ENCODE data around the gene TRAPPC3. TPM values are rescaled to one million over a fixed set of nuclear protein-coding genes. Genes with fewer than 3 reads are reported as not detected.
A peak's percentile ranks its signal among the peaks of the same experiment; 100 is the strongest.
"Not testable (repeated sequence)": the region's sequence is repeated elsewhere in the genome, so short reads cannot be mapped to it uniquely, and the experiment has no call there.

Gene TRAPPC3
- total RNA-seq, 1 donor from 2014 or later, result 59.6 TPM

GRCh38 chr1:36170643-36171412 lies 21.5 kb upstream of the TRAPPC3 start:
- DNase-seq (no peak), ATAC-seq (ENCODE audit: poor library complexity) (peak; percentile 39)
- intact Hi-C loops (cut with DNase I), result no loop called here

- no peak for DNase-seq
- ATAC-seq (ENCODE audit: poor library complexity), result no peak
- intact Hi-C loops (cut with DNase I), result no loop called here
Observed at GRCh38 chr1:36168514-36168913, 19.2 kb upstream of the TRAPPC3 start.

DNA sequence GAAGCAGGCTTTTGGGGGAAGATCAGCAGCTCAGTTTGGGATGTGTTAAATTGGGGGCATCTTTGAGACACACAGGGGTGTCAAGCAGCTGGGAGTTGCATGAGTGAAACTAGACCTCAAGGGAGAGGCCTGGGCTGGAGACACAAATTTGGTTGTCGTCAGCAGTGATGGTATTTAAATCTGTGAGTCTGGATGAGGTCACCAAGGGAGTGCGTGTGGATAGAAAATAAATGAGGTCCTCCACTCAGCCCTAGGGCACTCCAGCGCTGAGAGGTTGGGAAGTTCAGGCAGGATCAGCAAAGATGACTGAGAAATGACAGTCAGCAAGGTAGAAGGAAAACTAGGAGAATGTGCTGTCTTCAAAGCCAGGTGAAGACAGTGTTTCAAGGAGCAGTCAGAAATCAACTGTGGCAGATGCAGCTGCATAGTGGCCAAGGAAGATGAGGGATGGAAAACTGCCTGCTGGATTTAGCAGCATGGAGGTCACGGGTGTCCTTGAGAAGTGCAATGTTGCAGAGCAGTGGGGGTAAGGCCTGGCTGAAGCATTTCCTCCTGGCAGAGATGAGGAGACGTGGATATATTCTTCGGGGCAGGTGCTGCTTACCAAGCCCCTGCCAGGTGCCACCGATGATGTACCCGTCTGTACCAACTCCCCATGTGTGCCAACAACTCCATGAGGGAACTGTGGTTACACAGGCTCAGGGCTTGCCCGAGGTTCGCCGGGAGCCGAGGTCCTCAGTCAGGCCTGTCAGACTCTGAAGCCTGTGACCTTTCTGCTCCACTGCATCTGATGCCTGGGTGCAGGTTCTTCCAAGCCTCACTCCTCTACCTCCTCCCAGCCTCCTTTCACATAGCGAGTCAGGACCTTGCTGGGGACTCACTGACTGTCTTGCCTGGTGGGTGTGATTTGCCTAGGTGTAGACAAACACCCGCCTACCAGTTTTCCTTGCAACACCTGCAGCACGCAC lies 17.9 kb upstream of the TRAPPC3 start:
- peak; percentile 24 for ATAC-seq (ENCODE audit: poor library complexity)
- DNase-seq, result no peak
- intact Hi-C loops (cut with DNase I), result no loop called here

GRCh38 chr1:36166136-36166535 lies 16.9 kb upstream of the TRAPPC3 start:
- DNase-seq (no peak), ATAC-seq (ENCODE audit: poor library complexity) (no peak)
- intact Hi-C loops (cut with DNase I), result no loop called here

DNA sequence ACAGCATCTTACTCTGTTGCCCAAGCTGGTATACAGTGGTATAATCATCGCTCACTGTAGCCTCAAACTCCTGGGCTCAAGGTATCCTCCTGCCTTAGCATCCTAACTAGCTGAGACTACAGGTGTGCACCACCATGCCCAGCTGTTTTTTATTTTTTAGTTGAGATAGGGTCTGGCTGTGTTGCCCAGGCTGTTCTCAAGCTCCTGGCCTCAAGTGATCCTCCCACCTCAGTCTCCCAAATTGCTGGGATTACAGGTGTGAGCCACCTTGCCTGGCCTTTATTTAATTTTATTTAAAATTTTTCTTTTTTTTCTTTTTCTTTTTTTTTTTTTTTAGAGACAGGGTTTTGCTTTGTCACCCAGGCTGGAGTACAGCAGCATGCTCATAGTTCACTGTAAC lies 15.9 kb upstream of the TRAPPC3 start:
- DNase-seq (no peak), ATAC-seq (ENCODE audit: poor library complexity) (no peak)
- intact Hi-C loops (cut with DNase I), result no loop called here

GRCh38 chr1:36164361-36164760 lies 15.1 kb upstream of the TRAPPC3 start:
- intact Hi-C loops (cut with DNase I), result no loop called here
- ATAC-seq (ENCODE audit: poor library complexity) (no peak), DNase-seq (no peak)

- DNase-seq (no peak), ATAC-seq (ENCODE audit: poor library complexity) (no peak)
- intact Hi-C loops (cut with DNase I), result no loop called here
Observed at GRCh38 chr1:36163426-36163825, 14.1 kb upstream of the TRAPPC3 start.

- DNase-seq, result peak; percentile 27
- peak; percentile 28 for ATAC-seq (ENCODE audit: poor library complexity)
- intact Hi-C loops (cut with DNase I), result no loop called here
Observed at GRCh38 chr1:36162680-36163239, 13.5 kb upstream of the TRAPPC3 start.

GRCh38 chr1:36161641-36162531 lies 12.6 kb upstream of the TRAPPC3 start:
- ATAC-seq (ENCODE audit: poor library complexity) (peak; percentile 41), DNase-seq (peak; percentile 50)
- intact Hi-C loops (cut with DNase I), result no loop called here

- DNase-seq (peak; percentile 83), ATAC-seq (ENCODE audit: poor library complexity) (peak; percentile 22)
- intact Hi-C loops (cut with DNase I), result no loop called here
Observed at GRCh38 chr1:36160949-36161485, 11.7 kb upstream of the TRAPPC3 start.

- ATAC-seq (ENCODE audit: poor library complexity), result no peak
- DNase-seq, result no peak
- intact Hi-C loops (cut with DNase I), result no loop called here
Observed at GRCh38 chr1:36160388-36160948, 11.2 kb upstream of the TRAPPC3 start.

DNA sequence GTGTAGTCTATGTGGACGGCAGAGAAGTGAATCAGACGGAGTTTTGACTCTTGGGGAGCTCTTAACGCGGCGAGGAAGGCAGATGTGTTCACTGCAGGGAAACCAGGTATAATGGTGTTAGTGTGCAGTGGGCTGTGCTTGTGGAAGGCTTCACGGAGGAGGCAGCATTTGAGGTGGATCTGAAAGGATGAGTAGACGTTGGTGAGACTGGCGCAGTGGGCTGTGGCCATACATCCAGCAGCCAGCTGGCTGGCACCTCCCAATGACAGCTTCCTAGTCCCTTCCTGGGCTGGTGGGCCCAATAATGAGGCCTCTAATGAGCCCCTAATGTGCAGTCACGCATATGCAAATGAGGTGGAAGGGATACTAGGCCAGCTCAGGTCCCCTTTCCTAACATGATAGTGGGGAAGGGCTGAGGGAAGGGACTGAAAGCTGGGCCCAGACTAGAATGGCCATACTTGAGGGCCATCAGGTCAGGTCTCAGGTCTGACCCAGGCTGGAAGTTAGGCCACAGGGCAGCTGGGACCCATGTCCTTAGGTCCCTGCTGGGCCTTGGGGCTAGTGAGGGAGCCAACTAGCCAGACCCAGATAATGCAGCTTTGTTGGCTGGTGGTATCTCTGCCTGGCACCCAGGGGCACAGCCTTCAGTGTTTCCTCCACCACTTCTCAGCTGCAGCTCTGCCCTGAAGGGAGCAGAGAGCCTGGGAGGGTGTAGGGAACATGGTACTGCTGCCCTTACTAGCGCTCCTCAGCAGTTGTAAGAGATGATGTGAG lies 10.5 kb upstream of the TRAPPC3 start:
- ATAC-seq (ENCODE audit: poor library complexity) (no peak), DNase-seq (peak; percentile 35)
- intact Hi-C loops (cut with DNase I), result loop anchor here (5.0 to 10.0 kb wide), 2 partner anchors 65 to 128 kb away; partner anchors contain the start of gene THRAP3

GRCh38 chr1:36158827-36159252 lies 9.6 kb upstream of the TRAPPC3 start:
- DNase-seq, result peak; percentile 34
- intact Hi-C loops (cut with DNase I), result loop anchor here (5.0 to 10.0 kb wide), 2 partner anchors 66 to 128 kb away; partner anchors contain the start of gene THRAP3
- not testable (repeated sequence) for ATAC-seq (ENCODE audit: poor library complexity)

GRCh38 chr1:36157973-36158826 lies 8.9 kb upstream of the TRAPPC3 start:
- ATAC-seq (ENCODE audit: poor library complexity) (no peak), DNase-seq (peak; percentile 30)
- intact Hi-C loops (cut with DNase I), result loop anchor here (5.0 to 10.0 kb wide), 2 partner anchors 67 to 129 kb away; partner anchors contain the start of gene THRAP3

DNA sequence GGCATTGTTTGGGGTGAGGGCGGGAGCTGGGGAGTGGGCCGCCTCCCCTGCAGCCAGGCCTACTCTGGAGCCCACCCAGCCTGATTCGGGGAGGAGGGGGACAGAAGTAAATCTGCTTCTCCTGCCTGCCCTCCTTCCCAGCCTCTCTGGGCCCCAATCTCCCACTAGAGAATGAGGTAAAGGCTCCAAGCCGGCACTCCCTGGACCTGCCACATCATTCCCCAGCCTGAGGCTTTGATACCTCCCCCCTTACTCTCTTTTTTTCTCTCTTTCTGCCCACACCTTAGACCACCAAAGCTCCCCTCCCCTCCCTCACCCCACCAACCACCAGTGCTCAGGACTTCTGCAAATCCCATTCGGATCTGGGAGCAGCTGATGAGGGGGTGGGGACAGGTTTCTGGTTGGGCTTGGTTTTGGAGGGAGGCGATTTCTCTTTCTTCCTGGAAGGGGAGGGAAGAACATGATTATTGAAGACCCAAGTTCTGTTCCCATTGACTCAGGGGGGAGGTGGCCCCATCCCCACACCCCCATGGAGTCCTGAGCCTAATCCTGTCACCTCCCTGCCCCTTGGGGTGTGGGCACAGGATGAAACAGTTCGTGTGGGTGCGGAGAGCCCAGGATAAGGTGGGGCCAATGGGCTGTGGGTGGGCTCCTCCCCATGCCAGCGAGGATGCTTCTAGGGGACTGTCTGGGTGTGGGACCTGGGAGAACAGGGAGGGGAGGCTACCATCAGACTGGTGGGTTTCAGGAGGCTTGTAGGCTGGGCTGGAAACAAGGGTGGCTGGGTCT lies 8.0 kb upstream of the TRAPPC3 start:
- DNase-seq (peak; percentile 39), ATAC-seq (ENCODE audit: poor library complexity) (no peak)
- intact Hi-C loops (cut with DNase I), result loop anchor here (5.0 to 10.0 kb wide), 2 partner anchors 67 to 130 kb away; partner anchors contain the start of gene THRAP3
